ENCODE results near the gene POU2AF1.

GRCh38 chr11:111342329-111342728 lies 36.7 kb downstream of the POU2AF1 start:
- TF ChIP-seq CTCF (IDR thresholded peaks at IDR 0.05), result no peak
- TF ChIP-seq POLR2A (IDR thresholded peaks at IDR 0.05), result no peak

Data from esophagus squamous epithelium (tissue), 4 donors.